ENCODE results near the gene MPV17L. TPM values are rescaled to one million over a fixed set of nuclear protein-coding genes. Genes with fewer than 3 reads are reported as not detected.

MPV17L gene
- total RNA-seq: 17.1 TPM

DNA sequence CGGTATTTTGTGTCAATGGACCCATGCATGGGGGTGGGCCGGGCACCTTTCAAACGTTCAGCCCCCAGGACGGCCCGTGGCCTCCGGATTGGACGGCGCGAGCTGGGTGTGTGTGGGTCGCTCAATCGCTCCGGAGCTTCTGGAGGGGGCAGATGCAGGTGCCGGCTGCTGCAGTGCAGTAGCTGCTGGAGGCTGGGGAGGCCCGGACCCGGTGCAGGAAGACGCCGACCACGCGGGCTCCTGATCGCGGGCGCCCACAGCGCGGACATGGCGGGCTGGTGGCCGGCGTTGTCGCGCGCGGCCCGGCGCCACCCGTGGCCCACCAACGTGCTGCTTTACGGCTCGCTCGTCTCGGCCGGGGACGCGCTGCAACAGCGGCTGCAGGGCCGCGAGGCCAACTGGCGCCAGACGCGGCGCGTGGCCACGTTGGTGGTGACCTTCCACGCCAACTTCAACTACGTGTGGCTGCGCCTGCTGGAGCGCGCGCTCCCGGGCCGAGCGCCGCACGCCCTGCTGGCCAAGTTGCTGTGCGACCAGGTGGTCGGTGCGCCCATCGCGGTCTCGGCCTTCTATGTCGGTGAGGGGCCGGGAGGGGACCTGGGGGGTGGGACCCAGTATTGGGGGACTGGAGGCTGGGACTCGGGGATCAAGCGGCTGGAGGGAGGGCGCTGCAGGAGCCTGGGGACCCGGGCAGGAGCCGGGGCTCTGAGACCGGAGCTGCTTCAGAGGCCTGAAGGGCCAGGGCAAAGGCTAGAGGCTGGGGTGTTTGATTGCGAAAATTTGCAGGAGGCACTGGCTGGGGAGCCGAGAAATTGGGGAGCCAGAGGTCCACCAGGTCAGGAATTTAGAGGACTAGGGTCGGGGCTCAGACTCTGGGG, at the start of gene MPV17L:
Gene MPV17L (plus strand): TSS at position 124 of the 878 bp plus-strand sequence. CDS start 144 bp downstream, at position 268.

DNA sequence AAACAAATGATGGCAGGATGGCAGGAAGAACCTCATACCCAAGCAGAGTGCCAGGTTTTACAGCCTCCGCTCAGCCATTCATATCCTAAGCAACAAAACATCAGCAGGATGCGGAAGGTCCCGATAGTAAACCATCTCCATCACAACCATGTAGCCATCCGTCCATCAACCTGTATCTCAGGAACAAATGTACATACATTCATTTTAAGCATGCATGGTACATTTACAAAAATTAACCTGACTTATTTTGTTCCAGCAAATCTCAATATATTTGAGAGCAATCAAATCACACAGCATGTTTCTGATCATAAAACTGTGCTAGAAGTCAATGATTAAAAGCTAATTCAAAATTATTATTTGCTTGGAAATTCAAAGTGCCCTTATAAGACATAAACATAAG, 17.4 kb upstream of the MPV17L start, which contains the start of gene NPIPA5:
Gene NPIPA5 (minus strand): TSS at position 101 of the 400 bp plus-strand sequence. CDS start 0 bp downstream, at position 101.

DNA sequence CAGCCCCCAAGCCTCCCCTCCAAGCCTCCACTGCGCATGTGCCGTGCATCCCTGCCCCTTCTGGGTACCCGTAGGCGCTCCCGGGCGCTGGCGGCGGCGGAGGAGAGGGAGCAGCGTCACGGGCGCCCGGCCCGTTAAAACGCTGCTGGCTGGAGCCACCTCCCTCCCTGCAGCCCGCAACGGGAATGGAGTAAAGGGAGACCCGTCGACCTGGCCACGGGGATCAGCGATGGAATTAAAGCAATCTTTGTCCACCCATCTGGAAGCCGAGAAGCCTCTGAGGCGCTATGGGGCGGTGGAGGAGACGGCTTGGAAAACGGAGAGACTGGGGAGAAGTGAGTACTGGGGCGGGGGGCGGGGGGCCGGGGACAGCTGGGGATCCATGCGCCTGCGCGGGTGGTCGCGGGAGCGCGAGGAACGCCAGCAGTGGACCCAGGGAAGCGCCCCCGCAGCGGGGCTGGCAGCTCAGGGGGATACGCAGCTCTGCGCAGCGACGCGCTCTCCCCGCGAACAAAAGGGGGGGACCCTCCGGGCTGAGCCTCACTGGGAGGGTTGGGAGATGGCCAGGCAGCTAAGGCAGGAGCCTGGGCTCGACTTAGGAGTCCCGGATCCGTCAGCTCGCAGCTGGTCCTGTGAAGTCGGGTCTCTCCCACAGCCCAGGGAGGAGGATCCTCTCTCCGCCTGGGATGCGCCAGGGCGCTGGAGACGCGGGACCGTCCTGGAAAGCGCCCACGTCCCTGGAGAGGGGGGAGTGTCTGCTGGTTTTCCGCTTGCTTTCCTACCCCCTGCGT, 39.1 kb downstream of the MPV17L start, which contains the start of gene BMERB1:
Gene BMERB1 (plus strand): TSS at position 164 of the 791 bp plus-strand sequence. CDS start 66 bp downstream, at position 230.

Other genes starting within 250 kb of the MPV17L start
- 3.5 TPM for gene NPIPA5, start 17.5 kb upstream of the MPV17L start, total RNA-seq
- 109 TPM for gene BMERB1, start 38.8 kb downstream of the MPV17L start, total RNA-seq
- 28.1 TPM for gene MARF1, start 247.4 kb downstream of the MPV17L start, total RNA-seq